Activated gamma-delta T cell treated with Interleukin-2 at 50 U/mL for 16 hours (primary cell): Measurements from ENCODE around the gene SLC25A53.
"Not testable (repeated sequence)": the region's sequence is repeated elsewhere in the genome, so short reads cannot be mapped to it uniquely, and the experiment has no call there.

Experiments
- DNase-seq: peaks from one replicate; pipeline ENCODE4 v3.0.0-alpha.2; 2020

Gene SLC25A53

GRCh38 chrX:104130808-104131207 is 26.0 kb downstream of the SLC25A53 start:
- no peak for DNase-seq

- DNase-seq: no peak
Measured at GRCh38 chrX:104126856-104127255, 30.0 kb downstream of the SLC25A53 start.

DNA sequence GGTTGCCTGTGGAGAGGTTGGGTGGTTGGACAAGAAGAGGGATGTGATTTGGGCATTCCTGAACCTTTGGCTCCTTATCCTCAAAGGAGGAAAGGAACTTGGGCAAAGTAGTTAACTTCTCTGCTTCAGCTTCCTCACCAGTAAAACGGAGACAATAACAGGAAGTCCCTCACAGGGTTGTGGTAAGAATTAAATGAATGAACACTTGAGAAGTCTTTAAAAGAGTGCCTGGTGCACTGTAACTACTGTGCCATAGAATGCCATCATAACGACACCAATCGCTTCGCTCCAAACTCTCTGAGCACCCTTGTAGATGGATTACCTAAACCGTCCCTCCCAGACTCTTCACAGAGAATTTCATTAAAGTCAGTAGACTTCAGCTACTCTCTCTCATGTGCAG is 34.0 kb downstream of the SLC25A53 start:
- DNase-seq: no peak

DNA sequence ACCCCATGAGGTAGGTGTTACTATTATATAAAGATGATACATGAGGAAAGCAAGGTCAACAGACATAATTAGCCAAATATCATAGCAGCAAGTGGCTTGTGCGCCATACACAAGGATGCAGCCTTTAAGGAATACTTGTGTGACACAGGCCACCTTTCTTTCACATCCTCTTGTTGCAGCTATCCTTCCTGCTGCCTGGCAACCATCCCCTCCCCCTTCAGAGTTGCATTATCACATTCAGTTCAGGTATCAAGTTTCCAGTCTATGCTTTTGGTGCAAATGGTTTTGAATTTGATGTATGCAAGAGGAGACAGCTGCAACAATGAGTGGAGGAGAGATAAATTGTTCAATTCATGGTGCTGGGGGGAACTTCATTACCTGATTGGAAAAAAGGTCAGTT is 38.0 kb downstream of the SLC25A53 start:
- no peak for DNase-seq

DNA sequence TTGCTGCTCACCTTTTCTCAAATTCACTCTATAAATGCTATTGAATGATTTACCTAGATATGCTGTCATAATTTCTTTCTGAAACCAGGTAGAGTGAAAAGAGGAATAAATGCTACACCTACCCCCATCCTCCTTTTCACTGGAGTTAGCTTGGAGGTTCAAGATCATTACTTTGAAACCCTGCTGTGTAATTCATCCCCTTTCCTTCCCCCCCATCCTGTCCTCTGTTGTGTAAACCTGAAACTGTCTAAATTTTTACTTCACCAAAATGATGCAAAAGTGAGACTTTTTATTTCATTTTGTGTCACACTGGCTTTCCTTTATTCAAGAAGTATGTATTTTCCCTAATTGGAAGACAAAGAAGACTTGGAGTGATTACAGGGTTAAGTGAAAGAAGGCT is 39.0 kb downstream of the SLC25A53 start:
- DNase-seq: no peak

DNA sequence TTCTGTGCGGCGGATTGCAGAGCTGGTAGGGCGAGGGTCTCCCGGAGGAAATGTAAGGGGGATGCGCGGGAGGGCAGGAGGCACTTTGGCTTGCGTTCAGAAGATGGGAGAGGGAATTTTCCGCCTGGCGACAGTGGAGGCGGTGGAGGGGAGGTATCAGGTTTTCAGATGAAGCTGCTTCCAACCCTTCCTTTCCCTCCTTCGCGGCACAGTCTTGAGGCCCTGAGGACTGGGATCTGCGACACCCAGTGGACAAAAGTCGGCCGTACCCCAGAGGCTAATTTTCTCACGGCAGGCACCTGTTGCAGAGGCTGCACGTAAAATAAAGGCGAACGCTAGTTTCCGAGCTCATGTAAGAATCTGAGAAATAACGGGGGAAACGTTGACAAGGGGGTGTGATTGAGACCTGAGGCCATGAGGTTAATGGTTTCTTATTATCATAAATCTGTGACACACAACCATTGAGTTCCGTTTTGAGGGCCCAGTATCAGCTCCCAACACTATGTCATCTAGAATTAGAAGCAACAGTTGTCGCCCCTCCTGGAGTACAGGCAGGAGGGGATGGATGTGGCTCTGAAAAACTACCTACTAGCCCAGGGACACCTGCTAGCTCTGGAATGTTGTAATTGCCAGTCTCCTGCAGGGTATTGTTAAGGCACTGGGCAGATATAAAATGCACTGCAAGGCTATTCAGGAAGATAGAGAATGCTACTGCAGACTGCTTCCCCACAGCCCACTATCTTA is 43.4 kb downstream of the SLC25A53 start:
- DNase-seq: peak; percentile 41

DNA sequence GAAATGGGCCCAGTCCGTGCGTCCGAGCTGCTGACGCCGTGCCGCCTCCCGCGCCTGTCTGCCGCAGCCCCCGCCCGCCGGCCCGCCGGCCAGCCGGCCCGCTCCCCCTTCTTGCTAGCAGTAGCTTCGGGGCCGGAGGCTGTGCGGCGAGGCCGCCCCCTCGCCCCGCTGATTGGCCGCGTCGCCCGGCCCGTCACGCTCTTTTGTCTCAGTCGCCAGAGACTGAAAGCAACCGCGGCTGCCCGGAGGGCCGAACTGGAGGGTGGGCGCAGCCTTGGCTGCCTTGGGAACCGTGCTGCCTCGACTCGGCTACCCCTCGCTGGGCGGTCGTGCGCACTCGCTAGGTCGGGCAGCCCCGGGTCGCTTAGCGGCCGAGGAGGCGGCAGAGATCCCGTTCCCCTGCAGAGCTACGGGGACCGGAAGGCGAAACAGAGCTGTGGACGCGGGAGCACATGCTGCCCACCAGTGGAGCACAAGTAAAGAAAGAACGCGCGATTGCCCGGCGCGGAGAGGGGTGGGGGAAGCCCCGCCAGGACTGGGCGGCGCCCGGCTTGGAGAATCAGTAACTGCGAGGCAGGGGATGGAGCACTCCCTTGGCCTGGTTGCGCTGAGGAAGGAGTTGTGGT is 44.4 kb downstream of the SLC25A53 start, which contains the start of gene ZCCHC18:
TSS of gene ZCCHC18 (plus strand) at position 198 of the 626 bp plus-strand sequence. CDS start 1,589 bp downstream, outside the sequence.
- peak; percentile 27 for DNase-seq

GRCh38 chrX:104110491-104111240 is 46.1 kb downstream of the SLC25A53 start:
- DNase-seq: not testable (repeated sequence)

DNA sequence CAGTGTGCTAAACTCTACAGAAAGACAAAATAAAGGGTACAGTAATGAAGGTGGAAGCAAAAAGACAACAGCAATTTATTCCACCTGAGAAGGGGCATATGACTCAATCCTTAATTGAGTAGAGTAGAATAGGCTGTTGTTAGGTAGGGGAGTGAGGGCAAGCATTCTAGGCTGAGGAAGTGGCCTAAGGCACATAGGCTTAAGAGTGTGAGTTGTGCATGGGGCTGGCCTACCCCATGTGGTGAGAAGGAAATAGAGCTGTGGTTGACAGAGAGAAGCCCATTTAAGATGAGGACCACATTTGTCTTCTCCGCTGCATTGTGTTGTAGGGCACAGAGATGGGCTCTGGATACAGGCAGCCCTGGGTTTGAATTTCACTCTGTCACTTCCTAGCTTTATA is 47.9 kb downstream of the SLC25A53 start:
- no peak for DNase-seq

GRCh38 chrX:104105330-104106262 is 51.2 kb downstream of the SLC25A53 start:
- no peak for DNase-seq

GRCh38 chrX:104104676-104105075 is 52.1 kb downstream of the SLC25A53 start:
- DNase-seq: no peak

DNA sequence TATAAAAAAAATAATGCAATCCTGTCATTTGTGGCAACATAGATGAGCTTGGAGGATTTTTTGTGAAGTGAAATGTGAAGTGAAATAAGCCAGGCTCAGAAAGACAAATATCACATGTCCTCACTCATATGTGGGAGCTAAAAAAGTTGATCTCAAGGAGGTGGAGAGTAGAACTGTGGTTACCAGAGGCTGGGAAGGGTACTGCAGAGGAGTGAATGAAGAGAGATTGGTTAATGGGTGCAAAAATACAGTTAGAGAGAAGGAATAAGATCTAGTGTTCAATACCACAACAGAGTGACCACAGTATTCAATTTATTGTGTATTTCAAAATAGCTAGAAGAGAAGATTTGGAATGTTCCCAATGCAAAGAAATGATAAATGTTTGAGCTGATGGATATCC is 57.9 kb downstream of the SLC25A53 start:
- no peak for DNase-seq

- DNase-seq: peak; percentile 51
Measured at GRCh38 chrX:104098151-104098808, 58.5 kb downstream of the SLC25A53 start.

DNA sequence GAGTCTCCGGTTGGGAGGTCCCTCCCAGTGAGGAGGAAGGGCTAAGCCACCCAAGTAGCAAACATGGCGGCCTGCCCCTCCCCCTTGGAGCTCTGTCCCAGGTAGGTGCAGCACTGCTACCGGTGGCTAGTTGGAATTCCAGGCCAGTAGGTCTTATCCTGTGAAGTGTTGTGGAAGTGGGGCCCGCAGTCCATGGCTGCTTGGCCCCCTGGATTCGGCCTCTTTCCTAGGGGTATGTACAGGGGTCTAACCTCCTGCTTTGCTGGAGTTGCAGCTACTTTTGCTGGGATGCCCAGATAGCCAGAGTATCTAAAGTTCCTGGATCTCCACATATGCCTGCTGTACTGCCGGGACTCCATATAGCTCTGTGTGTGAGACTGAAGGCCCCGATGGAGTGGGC is 70.9 kb downstream of the SLC25A53 start:
- no peak for DNase-seq

DNA sequence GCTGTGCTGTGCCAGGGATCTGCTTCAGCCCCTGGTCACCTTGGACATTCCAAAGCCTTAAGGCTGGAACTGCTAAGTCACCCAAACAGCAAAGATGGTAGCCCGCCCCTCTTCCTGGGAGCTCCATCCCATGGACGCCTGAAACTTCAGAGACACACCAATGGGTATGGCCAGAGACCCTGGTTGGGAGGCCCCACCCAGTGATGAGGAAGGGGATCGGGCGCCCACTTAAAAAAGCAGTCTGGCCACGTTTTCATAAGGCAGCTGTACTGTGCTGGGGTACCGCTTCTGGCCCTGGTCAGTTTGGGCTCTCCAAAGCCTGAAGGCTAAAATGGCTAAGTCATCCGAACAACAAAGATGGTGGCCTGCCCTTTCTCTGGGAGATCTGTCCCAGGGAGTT is 71.3 kb downstream of the SLC25A53 start:
- DNase-seq: no peak

- no peak for DNase-seq
Measured at GRCh38 chrX:104084534-104085277, 72.1 kb downstream of the SLC25A53 start.

DNA sequence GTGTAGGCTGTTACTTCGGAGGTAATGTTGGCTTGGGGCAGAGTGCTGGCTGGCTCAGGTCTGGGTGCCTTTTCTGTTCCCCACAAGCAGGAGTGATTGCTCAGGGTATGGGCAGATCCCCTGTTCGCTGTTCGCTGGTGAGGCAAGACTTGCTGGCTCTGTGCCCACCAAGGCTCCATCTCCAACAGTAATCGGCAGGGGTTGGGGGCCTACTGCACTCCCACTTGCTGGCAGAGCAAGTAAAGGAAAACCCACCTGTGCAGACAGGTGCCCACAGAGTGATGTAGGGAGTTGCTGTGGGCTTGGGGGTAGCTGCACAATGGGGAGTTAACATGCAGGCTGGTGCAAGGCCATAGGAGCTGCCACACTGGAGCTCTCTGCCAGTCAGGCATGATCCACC is 72.7 kb downstream of the SLC25A53 start:
- no peak for DNase-seq

DNA sequence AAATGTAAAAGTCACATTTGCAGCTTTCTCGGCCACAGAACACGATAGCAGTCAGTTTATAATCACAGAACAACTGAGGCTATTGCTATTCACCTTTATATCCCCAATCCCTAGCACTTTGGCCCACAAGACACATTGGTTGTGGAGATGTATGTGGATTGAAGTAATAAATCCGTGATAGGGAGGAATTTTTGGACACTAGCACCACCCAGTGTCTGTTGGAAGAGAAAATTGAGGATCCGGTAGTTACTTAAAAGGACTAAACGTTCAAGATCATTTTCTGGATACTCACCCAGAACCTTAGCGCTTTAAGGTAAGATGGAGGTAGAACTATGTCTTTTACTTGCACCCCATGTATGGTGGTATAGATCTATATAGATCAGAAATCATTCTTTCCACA is 79.0 kb downstream of the SLC25A53 start:
- DNase-seq: not testable (repeated sequence)

GRCh38 chrX:104075778-104076445 is 80.9 kb downstream of the SLC25A53 start, which contains the start of gene TMSB15C:
TSS of gene TMSB15C (minus strand) at chrX:104076236.
- not testable (repeated sequence) for DNase-seq

- DNase-seq: not testable (repeated sequence)
Measured at GRCh38 chrX:104062636-104063035, 94.2 kb downstream of the SLC25A53 start.

GRCh38 chrX:104054956-104055355 is 101.9 kb downstream of the SLC25A53 start:
- DNase-seq: not testable (repeated sequence)
